Measurements from ENCODE around the gene LRP11.

Gene LRP11

GRCh38 chr6:149771925-149772324 is 92.2 kb downstream of the LRP11 start:
- no peak for DNase-seq

GRCh38 chr6:149771185-149771584 is 93.0 kb downstream of the LRP11 start:
- DNase-seq = no peak

GRCh38 chr6:149769676-149770075 is 94.5 kb downstream of the LRP11 start:
- DNase-seq = no peak
